HG03521 (cell line): ENCODE results near the gene TYMP.

Experiments used
- ATAC-seq: cut with Tn5 transposase; IDR thresholded peaks from one replicate; pipeline ENCODE4 v1.9.1; 2021; ENCODE audit warnings: mild to moderate bottlenecking, moderate library complexity; ENCODE audit not compliant: unreplicated experiment

Gene TYMP

DNA sequence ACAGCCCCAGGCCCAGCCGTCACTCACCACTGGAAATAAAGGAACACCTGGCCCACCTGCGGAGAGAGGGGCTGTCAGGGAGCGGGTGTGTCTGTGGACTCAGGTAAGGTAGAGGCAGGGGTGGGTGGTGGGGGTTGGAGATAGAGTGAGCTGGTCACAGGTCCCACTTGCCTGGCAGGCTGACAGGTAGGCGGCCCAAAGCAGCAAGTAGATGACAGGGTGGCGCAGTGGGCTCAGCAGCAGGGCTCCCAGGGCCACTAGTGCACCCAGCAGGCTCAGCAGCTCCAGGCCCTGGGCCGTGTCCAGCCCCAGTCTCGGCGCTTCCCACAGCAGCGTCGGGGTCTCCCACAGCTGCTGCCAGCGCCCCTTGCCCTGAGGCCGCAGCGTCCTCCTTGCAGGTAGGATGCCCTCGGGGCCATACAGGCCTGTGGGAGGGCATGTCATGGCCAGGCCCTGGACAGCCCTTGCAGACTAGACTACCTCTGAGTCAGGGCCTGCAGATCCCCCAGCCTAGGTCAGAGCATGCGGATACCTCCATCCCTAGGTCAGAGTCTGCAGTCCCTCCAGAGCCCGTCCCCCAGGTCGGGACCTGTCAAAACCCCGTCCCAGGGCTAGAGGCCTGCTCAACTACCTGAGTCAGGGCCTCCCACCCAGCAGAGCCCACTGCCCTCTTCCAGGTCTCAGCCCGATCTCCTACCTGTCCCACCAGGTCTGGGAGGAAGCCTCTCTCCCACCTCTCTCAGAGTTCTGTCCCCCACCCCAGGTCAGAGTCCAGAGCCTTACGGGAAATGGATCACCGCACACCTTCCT lies 23.0 kb downstream of the TYMP start:
- ATAC-seq: peak; percentile 3

DNA sequence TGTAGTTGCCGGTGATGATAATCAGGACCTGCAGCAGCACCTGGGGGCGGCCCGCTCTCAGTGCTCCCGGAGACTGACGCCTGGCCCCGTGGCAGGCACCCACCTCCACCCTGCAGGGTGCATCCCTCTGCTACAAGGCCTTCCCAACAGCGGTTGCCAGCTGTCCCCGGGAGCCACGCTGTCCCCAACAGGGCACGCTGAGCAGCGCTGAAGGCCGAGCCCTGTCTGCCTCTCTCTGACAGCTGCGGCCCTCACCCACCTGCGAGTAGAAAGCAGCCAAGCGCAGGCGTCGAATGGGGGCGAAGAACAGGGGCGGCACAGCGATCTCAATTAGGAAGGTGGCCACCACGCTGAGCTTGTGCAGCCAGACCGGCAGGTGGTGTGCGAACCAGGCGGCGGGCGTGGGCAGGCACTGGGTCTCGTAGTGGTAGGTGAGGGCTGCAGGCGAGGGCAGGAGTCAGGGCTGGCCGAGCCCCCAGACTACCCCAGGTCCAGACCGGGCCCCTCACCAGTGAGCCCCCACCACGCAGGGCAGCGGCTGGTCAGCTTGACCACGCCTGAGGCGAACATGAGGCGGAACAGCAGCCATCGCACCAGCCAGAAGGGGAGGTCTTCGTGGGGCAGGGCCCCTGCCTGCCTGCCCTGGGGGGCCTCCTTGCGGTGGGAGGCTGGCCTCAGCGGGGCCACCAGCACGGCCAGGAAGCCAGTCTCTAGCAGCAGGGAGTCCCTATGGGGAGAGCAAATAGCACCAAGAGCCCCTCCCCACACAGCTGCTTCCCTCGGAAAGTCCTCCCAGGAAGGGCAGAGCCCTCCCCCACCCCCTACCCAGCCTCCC lies 23.8 kb downstream of the TYMP start:
- ATAC-seq: no peak

DNA sequence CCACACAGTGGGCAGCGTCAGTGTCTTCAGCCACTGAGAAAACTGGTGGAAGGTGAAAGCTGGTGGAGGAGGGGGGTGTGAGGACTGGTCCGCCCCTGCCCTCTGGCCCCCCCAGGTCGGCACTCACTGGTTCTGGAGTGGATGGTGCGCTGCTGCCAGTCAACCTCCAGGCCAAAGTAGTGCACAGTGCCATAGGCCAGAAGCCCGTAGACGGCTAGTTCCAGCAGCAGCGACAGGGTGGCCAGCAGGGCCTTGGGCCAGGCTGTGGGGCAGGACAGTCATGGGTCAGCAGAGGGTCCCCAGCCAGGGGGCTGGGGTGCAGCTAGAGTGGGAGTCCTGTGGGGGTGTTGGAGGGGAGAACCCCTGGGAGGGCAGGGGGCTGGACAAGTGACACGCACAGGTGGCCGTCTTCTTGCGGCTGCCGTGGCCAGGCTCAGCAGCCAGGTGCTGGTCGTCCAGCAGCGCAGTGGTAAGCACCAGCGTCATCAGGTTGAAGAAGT lies 24.5 kb downstream of the TYMP start:
- no peak for ATAC-seq

DNA sequence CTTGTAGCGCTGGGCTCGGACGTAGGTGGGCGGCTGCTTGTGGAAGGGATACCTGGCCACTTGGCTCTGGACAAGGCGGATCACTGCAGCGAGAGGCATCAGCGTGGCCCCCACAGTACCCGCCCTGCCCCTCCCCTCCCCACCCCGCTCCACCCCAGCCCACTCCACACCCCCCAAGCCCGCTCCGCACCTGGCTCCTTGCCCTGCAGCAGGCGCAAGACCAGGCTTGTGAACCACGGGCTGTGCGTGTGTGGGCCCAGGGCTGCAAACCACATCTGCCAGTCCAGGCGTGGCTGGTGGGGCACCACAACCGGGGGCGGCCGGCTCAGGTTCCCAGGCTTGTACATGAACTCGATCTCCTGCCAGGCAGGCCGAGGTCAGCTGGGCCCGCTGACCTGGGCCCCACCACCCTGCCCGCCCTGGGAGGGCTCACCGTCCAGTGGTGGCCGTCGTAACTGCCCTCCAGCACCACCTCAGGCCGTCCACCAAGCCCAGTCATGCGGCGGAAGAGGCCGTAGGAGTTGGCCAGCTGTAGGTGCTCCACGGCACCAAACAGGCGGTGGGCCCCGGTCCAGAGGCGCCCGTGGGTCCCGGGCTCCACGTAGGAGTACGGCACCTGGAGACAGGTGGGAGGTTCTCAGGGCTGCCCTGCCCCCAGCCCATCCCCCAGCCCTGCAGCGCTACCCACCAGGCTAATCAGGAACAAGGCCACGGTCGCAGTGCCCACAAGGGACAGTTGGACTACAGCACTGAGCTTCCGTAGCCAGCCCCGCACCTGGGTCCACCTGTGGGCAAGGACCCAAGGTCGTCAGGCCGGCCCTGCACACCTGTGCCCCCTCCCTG lies 25.2 kb downstream of the TYMP start:
- no peak for ATAC-seq

DNA sequence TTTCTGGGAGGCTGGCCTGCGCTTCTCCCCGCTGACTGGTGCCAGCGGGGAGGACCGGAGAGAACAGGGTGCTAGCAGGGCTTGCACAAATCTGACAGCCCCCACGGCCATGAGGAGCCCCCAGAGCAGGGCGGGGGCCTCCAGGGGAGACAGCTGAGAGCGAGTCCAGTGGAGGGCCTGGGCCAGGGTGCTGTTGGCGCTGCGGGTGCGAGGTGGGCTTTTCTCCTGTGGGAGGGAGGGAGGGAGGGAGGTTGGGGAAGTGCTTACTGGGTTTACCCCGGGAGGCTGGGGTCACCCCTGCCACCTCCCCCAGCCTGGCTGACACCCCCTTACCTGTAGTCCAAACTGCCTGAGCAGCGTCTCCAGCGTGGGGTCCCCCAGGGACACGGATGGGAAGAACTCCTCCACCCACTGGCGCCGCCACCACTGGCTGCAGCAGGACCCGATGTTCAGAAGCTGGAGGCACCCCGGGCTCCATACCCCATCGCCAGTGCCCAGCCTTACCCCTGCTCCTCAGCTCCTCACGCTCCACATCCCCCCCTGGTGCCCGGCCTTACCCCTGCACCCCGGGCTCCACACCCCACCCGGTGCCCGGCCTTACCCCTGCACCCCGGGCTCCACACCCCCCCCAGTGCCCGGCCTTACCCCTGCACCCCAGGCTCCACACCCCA lies 26.2 kb downstream of the TYMP start:
- ATAC-seq: no peak

DNA sequence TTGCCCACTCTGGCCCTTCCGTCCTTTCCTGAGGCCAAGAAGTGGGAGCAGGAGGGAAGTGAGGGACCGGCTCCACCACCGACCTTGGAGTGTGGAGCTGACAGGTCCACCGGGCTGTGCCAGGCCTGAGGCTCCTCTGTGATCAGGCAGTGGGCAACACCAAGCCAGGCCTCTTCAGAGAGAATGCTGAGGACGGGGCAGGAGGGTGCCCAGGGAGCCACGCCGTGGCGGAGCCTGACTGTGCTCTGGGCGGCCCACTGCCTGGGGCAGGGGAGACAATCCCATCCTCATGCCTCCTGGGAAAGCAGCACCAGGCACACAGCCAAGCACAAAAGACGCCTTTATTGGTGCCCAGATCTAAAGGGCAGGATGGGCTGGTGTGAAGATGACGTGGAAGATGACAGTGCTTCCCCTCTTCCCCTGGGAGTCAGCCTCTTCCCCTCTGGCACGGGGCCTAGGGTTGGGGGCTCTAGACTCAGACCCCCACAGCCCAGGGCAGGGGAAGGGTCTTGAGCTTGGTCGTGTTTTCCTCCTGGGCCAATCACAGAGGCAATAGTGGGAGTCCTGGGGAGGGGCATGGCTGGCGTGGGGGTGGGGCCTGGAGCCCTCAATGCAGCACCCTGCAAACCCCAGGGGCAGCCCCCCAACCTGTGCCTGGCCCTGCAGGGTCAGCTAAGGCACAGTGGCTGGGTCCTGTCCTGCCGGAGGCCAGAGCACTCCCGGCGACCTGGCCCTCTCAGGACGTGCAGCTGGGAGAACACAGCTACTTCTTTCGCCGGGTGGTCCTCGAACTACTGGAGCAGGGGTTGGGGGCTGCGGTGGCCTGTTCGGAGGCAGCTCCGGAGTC lies 27.0 kb downstream of the TYMP start:
- ATAC-seq: no peak

DNA sequence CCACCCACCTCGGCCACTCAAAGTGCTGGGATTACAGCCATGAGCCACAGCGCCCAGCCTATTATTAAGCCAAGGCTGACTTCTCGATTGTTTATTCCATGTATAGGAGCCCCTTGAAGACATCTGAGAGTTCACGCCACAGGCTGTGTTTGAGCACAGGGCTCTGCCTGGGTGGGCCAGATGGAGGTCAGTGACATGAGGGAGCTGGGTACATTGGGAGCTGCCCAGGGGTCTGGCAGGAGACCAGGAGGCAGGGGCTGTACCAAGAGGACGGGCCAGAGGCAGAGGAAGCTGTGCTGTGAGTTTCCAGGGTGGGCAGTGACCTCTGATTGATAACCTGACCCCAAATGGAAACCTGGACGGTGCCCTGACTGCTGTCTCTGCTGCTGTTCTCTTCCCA lies 27.7 kb downstream of the TYMP start:
- no peak for ATAC-seq

DNA sequence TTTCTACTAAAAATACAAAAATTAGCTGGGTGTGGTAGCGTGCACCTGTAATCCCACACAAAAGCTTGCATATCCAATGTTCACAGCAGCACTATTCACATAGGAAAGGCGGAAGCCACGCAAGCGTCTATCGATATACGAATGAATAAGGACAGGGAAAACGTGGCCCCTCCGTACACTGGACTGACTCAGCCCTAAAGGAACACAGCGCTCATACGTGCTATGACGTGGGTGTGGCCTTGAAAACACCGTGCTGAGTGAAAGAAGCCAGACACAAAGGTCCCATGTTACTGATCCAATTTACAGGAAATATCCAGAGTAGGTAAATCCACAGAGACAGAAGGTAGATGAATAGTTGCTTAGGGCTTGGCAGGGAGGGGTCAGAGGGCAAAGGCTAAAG lies 29.4 kb downstream of the TYMP start:
- no peak for ATAC-seq

DNA sequence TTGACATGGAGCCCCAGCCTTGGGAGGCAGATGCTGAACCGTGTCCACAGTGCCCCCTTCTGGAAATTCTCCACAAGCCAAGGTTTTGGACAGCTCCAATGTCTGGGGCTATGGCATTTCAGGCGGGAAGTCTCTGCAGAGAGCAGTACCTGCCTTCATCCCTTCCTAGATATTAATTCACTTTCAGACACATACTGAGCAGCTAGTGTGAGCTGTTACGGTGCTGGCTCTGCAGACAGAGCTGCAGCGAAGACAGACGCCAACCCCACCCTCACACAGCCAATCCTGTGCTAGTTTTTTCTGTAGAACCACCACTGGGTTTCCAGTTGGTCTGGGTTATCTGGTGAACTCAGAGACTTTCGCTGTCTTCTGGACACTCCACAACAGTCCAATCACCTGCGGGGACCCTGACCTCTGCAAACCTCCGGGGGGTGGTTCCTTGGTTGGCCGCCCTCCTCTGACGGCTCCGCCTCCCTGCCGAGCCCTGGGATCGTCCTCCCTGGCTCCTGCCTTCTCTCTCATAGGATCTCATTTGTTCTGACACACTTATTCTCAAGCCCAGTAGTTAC lies 31.4 kb downstream of the TYMP start:
- no peak for ATAC-seq

DNA sequence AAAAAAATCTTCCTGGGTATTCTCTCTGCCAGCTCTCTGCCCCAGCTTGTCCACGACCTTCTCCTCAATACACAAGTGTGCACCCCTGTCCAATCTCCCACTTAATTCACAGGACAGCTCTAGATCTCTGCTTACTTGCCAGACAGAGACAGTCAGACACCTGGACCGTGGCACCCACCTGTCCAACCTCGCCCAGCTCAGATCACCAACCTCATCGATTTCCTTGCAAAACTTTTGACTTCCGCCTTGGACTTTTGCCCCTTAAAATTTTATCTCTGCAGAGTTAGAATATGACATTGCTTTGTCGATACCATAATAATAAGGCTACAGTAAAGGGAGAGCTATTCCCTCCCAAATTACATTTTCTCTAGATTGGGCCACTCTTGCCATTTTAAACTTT lies 32.7 kb downstream of the TYMP start:
- ATAC-seq: no peak

DNA sequence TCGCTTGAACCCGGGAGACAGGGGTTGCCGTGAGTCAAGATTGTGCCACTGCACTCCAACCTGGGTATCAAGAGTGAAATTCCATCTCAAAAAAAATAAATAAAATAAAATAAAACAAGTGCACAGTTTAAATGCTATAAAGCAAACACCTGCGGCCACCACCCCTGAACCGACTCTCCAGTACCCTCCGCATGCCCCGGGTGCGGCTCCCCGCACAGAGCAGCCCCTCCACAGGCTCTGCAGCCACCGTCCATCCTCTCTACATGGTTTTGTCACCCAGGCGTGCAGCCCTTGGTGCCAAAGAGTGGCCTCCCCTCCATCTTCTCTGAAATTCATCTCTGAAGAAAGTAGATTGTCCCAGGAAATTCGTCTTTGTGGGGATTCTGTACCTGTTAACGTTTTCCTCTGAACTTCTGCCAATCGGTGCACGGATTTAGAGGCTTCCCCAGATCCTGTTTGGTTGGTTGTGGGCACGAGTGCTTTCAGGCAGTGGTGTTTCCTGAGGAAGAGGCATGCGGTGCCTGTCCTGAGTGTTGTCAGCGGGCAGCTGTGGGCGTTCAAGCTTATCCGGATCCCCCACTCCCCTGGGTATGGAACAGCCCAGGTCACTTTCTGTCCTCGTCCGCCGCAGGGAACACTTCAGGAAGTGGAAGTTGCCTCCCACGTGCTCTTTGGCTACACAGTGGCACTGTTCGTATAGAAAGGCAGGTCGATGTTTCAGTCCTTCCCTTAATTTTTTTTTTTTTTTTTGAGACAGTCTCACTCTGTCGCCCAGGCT lies 39.1 kb downstream of the TYMP start:
- ATAC-seq: no peak

DNA sequence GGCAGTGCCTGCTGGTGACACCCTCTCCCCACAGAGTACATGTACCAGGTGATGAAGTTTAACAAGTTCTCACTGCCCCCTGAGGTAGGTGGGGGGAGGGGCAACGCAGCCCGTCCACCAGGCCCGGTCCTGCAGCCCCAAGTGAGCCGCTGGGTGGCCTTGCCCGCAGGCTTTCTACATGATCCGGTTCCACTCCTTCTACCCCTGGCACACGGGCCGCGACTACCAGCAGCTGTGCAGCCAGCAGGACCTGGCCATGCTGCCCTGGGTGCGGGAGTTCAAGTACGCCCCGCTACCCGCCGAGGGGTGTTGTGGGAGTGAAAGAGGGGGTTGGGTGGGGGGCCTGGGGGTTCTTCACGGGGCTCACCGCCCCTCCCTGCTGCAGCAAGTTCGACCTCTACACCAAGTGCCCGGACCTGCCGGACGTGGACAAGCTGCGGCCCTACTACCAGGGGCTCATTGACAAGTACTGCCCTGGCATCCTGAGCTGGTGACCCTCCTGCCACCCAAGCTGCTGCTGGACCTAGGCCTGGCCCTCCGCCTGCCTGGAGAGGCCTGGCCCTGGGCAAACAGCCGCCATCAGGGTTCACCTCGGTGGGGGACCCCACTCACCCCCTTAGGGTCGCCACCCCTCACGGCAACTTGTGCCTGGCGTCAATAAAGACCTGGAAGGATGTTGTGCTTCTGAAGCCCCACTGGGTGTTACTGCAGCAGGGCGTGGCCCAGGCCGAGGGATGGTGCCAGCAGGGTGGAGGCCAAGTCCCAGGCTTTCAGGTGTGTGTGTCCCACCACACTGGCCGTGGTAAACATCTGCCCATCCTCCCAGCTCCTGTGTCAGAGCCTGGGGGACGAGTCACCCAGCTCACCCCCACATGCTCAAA lies 40.2 kb downstream of the TYMP start:
- no peak for ATAC-seq

DNA sequence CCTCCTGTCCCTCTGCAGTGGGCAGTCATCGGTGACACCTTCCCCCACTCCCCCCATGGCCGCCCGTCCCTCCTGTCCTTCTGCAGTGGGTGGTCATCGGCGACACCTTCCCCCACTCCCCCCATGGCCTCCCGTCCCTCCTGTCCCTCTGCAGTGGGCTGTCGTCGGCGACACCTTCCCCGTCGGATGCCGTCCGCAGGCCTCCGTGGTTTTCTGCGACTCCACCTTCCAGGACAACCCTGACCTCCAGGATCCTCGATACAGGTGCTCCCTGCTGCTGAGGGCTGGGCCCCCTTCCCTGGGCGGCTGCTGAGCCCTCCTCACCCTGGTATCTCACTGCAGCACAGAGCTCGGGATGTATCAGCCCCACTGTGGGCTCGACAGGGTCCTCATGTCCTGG lies 40.9 kb downstream of the TYMP start:
- no peak for ATAC-seq

DNA sequence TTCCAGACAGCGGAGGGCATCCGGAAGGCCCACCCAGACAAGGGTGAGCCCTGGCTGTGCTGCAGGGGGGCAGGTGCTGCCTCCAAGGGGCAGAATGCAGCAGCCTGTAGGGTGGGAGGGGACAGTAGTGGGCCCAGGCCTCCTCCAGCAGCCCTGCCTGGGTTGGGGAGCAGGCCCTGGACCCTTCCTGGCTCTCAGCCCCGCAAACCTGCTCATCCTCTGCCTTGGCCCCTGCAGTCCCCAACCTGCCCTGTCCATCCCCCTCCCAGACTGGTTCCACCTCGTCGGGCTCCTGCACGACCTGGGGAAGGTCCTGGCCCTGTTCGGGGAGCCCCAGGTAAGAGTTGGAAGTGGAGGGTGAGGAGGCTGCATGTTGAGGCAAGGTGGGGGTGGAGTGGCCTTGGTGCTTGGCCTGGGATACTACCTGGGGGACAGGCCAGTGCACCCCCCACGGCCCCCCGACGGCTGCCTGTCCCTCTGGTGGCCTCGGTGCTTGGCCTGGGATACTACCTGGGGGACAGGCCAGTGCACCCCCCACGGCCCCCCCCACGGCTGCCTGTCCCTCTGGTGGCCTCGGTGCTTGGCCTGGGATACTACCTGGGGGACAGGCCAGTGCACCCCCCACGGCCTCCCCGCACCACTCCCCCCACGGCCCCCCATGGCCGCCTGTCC lies 41.7 kb downstream of the TYMP start:
- ATAC-seq: no peak

DNA sequence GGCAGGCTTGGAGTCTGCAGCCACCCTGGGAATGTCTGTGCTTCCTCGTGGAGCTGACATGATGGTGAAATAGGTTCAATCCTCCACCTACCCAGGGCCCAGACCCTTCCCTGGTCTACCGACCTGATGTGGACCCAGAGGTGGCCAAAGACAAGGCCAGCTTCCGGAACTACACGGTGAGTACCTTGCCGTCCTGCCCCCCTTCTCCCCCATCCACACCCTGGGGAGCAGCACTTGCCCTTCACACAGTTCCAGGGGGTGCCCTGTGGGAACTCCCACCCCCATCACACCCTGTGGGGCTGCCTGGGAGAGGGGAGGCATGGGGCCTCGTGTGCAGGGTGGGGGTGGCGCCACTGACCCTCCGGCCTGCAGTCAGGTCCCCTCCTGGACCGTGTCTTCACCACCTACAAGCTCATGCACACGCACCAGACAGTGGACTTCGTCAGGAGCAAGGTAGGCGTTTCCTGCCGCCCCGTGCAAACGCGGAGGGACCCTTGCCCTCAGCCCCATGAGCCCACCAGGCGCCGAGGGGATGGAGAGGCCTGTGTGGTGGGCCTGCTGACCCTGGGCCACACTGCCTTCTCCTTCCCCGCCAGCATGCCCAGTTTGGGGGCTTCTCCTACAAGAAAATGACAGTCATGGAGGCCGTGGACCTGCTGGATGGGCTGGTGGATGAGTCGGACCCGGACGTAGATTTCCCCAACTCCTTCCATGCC lies 42.4 kb downstream of the TYMP start:
- ATAC-seq: no peak

DNA sequence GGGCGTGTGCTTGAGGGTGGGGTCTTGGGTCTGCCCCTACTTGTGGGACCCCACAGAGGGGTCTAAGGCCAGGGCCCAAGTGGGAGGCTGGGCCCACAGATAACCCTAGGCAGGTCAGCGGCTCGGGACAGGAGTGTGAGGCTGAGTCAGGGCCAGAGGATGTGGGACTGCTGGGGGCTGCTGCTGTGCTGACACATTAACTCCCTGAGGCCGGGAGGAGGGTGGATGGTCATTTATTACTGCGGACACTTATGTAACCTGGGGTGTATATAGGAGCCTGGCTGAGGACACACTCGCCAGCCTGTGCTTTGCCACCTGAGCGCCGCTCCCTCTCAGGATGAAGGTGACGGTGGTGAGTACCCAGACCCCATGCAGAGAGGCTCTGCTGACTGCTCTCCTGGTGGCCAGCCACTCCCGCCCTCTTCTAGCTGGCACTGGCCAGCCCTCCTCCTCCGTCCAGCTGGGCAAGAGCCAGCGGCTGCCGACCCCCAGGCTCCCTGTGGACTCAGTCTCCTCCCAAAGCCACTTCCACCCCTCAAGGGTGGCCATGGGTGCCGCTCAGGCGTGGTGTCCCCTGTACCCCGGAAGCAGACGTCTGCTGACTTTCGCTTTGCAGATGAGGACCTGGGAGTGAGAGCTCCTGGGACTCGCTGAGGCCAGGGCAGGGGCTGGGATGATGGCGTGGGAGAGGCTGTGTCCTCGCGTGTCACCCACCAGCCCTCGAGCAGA lies 43.1 kb downstream of the TYMP start, which contains the start of gene MIOX:
TSS of gene MIOX (plus strand) at position 299 of the 729 bp plus-strand sequence. CDS start at position 338, 39 bp downstream.
- ATAC-seq: no peak
